HCT116 (cell line): ENCODE results near the gene TWNK. TPM values are rescaled to one million over a fixed set of nuclear protein-coding genes. Genes with fewer than 3 reads are reported as not detected.

ENCODE experiments used
- ATAC-seq: fragments of 200-7000 bp; cut with Tn5 transposase; 2 replicates; pipeline ENCODE4 v1.9.1; 2020; ENCODE audit warnings: mild to moderate bottlenecking, moderate library complexity
- BruUV-seq: library from RNA; stranded (reverse); fragments of 400-500 nt; replicated peaks from 2 replicates; lab custom pipeline; 2021; lab: Mats Ljungman, UMichigan
- CTCF ChIA-PET: fragments of 300-600 bp; sonication (Branson Sonifier 250); formaldehyde crosslinking; loops from one replicate; lab custom pipeline; 2021; ENCODE audit warnings: antibody characterized with exemption; lab: Charles Lee
- POLR2A ChIA-PET: fragments of 300-600, 350-600 bp; sonication (Branson Sonifier 250); formaldehyde crosslinking; loops from one replicate; lab custom pipeline; 2021; ENCODE audit warnings: antibody characterized with exemption; lab: Charles Lee
- RAD21 ChIA-PET, 2 experiments: fragments of 300-600 bp; sonication (Branson Sonifier 250); formaldehyde crosslinking; loops; one replicate each; lab custom pipeline; 2023; ENCODE audit warnings: low total read pairs in 2 of 2; ENCODE audit not compliant: uncharacterized antibody in 2 of 2, unreplicated experiment in 2 of 2, low non-redundant PET in 1 of 2; lab: Charles Lee
- DNase-seq: peaks from one replicate; pipeline ENCODE4 v3.0.0-alpha.2; 2010; ENCODE audit warnings: low read depth, low spot score
- H2AFZ ChIP-seq: fragments of 200-600 bp; shearing (Covaris generic), sonication (generic); 2 replicates; pipeline ENCODE4 v1.6.1; 2017; ENCODE audit warnings: low read depth, mixed run types, mixed read lengths, antibody characterized with exemption, low read length; ENCODE audit not compliant: poor library complexity, severe bottlenecking
- H3K27ac ChIP-seq: 2 replicates; pipeline ENCODE4 v1.5.1; 2012; ENCODE audit warnings: low read depth, low read length
- H3K27me3 ChIP-seq: fragments of 200-600 bp; sonication (generic); 2 replicates; pipeline ENCODE4 v1.6.1; 2016; ENCODE audit warnings: mixed run types, low read length, mixed read lengths; ENCODE audit not compliant: insufficient read depth
- H3K36me3 ChIP-seq, 2 experiments: fragments of 200-500 bp in 1 of 2; fragments of 200-600 bp in 1 of 2; sonication (Bioruptor generic) in 1 of 2; sonication (generic) in 1 of 2; 2 replicates each; pipeline versions ENCODE4 v1.5.1 to v1.6.1; 2014 to 2016; ENCODE audit warnings: low read length in 2 of 2, inconsistent platforms in 1 of 2, mixed read lengths in 1 of 2, mixed run types in 1 of 2; ENCODE audit not compliant: insufficient read depth in 2 of 2, control insufficient read depth in 1 of 2
- H3K4me1 ChIP-seq, 2 experiments: fragments of 200-600 bp in 1 of 2; sonication (generic) in 1 of 2; 2 replicates each; pipeline versions ENCODE4 v1.5.1 to v1.6.1; 2012 to 2017; ENCODE audit warnings: low read length in 2 of 2, inconsistent platforms in 1 of 2, mild to moderate bottlenecking in 1 of 2, mixed read lengths in 1 of 2, mixed run types in 1 of 2, moderate library complexity in 1 of 2; ENCODE audit not compliant: insufficient read depth in 2 of 2, control insufficient read depth in 1 of 2
- H3K4me2 ChIP-seq: fragments of 200-600 bp; sonication (generic); 2 replicates; pipeline ENCODE4 v1.6.1; 2017; ENCODE audit warnings: mixed run types, low read length, mixed read lengths
- H3K4me3 ChIP-seq, 2 experiments: fragments of 200-600 bp in 1 of 2; sonication (generic) in 1 of 2; replicated peaks in 1 of 2; 2 replicates each; pipeline ENCODE4 v1.5.1; 2011 to 2016; ENCODE audit warnings: low read length in 2 of 2, control low read depth in 1 of 2, low read depth in 1 of 2, mild to moderate bottlenecking in 1 of 2, mixed read lengths in 1 of 2, mixed run types in 1 of 2
- H3K79me2 ChIP-seq: fragments of 200-600 bp; sonication (generic); 2 replicates; pipeline ENCODE4 v1.6.1; 2017; ENCODE audit warnings: mild to moderate bottlenecking, mixed run types, low read length, moderate library complexity, mixed read lengths; ENCODE audit not compliant: insufficient read depth
- H3K9ac ChIP-seq: fragments of 200-600 bp; sonication (generic); 2 replicates; pipeline ENCODE4 v1.6.1; 2016; ENCODE audit warnings: low read length, mixed read lengths
- H3K9me2 ChIP-seq: fragments of 200-600 bp; sonication (generic), shearing (Covaris generic); 2 replicates; pipeline ENCODE4 v1.6.1; 2017; ENCODE audit warnings: mixed run types, mild to moderate bottlenecking, moderate library complexity; ENCODE audit not compliant: insufficient read depth
- H3K9me3 ChIP-seq, 2 experiments: fragments of 200-500 bp in 1 of 2; fragments of 200-600 bp in 1 of 2; sonication (Bioruptor generic) in 1 of 2; sonication (generic) in 1 of 2; 2 replicates each; pipeline ENCODE4 v1.6.1; 2014 to 2017; ENCODE audit warnings: low read length in 2 of 2, mixed read lengths in 2 of 2, inconsistent platforms in 1 of 2, low read depth in 1 of 2, mild to moderate bottlenecking in 1 of 2, mixed run types in 1 of 2, moderate library complexity in 1 of 2; ENCODE audit not compliant: control insufficient read depth in 1 of 2, insufficient read depth in 1 of 2
- H4K20me1 ChIP-seq: fragments of 200-600 bp; sonication (generic), shearing (Covaris generic); 2 replicates; pipeline ENCODE4 v1.6.1; 2017; ENCODE audit warnings: mixed run types, mild to moderate bottlenecking, moderate library complexity; ENCODE audit not compliant: insufficient read depth
- CBX3 ChIP-seq: IDR thresholded peaks from 2 replicates; pipeline ENCODE4 v1.6.1; 2012; ENCODE audit warnings: low read depth
- CEBPB ChIP-seq: IDR thresholded peaks from 2 replicates; pipeline ENCODE4 v1.6.1; 2012; ENCODE audit warnings: low read depth
- EGR1 ChIP-seq: IDR thresholded peaks from 2 replicates; pipeline ENCODE4 v1.6.1; 2012; ENCODE audit warnings: low read depth
- ELF1 ChIP-seq: IDR thresholded peaks from 2 replicates; pipeline ENCODE4 v1.6.1; 2012; ENCODE audit warnings: low read depth, borderline replicate concordance
- POLR2AphosphoS5 ChIP-seq: IDR thresholded peaks from 2 replicates; pipeline ENCODE4 v1.6.1; 2011; ENCODE audit warnings: mild to moderate bottlenecking, low read depth, low read length, moderate library complexity
- RAD21 ChIP-seq: IDR thresholded peaks from 2 replicates; pipeline ENCODE4 v1.6.1; 2012; ENCODE audit warnings: low read depth, mild to moderate bottlenecking
- SIN3A ChIP-seq: IDR thresholded peaks from 2 replicates; pipeline ENCODE4 v1.6.1; 2012; ENCODE audit warnings: low read depth
- SRF ChIP-seq: IDR thresholded peaks from 2 replicates; pipeline ENCODE4 v1.6.1; 2012; ENCODE audit warnings: low read depth
- YY1 ChIP-seq: IDR thresholded peaks from 2 replicates; pipeline ENCODE4 v1.6.1; 2011; ENCODE audit warnings: low read length, low read depth, moderate library complexity, mild to moderate bottlenecking; ENCODE audit not compliant: insufficient replicate concordance; ENCODE audit errors: extremely low read depth
- ZBTB33 ChIP-seq: IDR thresholded peaks from 2 replicates; pipeline ENCODE4 v1.6.1; 2011; ENCODE audit warnings: mild to moderate bottlenecking, low read length, moderate library complexity; ENCODE audit not compliant: insufficient replicate concordance; ENCODE audit errors: extremely low read depth
- ZNF274 ChIP-seq: fragments of 200-500 bp; sonication (Bioruptor generic); IDR thresholded peaks from 2 replicates; pipeline ENCODE4 v1.6.1; 2014; ENCODE audit warnings: mild to moderate bottlenecking, low read depth, low read length, inconsistent platforms
- intact Hi-C: fragments of 100-400 bp; cut with micrococcal nuclease; formaldehyde crosslinking; loops from 2 replicates; pipeline ENCODE4 v1.10.0; 2022
- total RNA-seq: library from RNA; stranded (reverse); gene quantifications from one replicate; pipeline ENCODE4 v1.2.1, GENCODE V29; 2021; ENCODE audit not compliant: unreplicated experiment
- TF ChIP-seq, protein P1 (sequence below): IDR thresholded peaks from 2 replicates; pipeline ENCODE4 v1.6.1; 2012; ENCODE audit warnings: low read depth

TWNK gene
- total RNA-seq, 1 experiment from 2014 or later: 42.1 TPM

DNA sequence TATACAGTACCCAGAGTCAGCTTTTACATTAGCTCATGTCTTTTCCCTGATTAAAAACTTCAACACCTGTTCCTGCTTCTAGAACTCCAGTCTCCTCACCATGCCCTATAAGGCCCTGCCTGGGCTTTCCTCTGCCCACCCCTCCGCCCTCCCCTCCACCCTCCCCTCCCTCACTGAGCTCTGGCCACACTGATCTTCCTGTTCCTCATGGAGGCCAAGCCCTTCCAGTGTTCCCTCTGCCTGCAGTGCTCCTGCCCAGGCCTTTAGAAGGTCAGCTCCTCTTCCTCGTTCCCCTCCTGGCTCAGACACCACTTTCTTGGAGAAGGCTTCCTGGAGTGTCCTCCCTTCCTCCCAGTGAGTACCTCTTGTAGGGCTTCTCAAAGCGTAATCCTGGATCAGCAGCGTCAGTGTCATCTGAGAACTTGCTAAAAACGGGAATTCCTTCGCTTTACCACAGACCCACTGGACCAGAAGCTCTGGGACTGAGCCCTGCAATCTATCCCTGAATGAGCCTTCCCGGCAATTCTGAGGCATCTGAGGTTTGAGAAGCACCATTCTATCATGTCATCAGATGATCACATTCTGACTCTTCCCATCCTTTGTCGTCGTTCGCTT lies 39.9 kb downstream of the TWNK start:
- Histone ChIP-seq H3K4me3 (no peak overlapping the region), H4K20me1 (no peaks in the 10 kb centered on the region), H3K9me3 (no peaks in the 10 kb centered on the region), H3K4me2 (no peak overlapping the region), H3K27ac (no peak overlapping the region), H3K9ac (no peak overlapping the region), H3K36me3 (no peaks in the 10 kb centered on the region), H3K79me2 (no peaks in the 10 kb centered on the region; the same call in 1 of the 2 replicates), H2AFZ (no peak overlapping the region), H3K9me2 (no peaks in the 10 kb centered on the region), H3K4me1 (peaks cover 22 to 40% of the 10 kb centered on the region in 2 experiments), H3K27me3 (no peaks in the 10 kb centered on the region)
- DNase-seq (no peak), ATAC-seq (no peak)
- POLR2A ChIA-PET: interaction anchor here (0.6 to 0.8 kb wide), 2 partner anchors 9 to 908 kb away, joined by 3 read pairs; no protein-coding TSS in a partner anchor
- RAD21 ChIA-PET: no interaction called here
- no peak for TF ChIP-seq POLR2AphosphoS5
- TF ChIP-seq EGR1: no peak
- TF ChIP-seq YY1: no peak
- CTCF ChIA-PET: interaction anchor here (0.7 to 1.8 kb wide), 7 partner anchors 9 to 68 kb away, joined by 3 to 11 read pairs (median 5); no protein-coding TSS in a partner anchor
- intact Hi-C loops: no loop called here
- no TSS peak for BruUV-seq

- no peaks in the 10 kb centered on the region for H3K9me3 ChIP-seq
- no peak overlapping the region for H3K27ac ChIP-seq
- RAD21 ChIA-PET: no interaction called here
- no peak for DNase-seq
- peak overlapping the region; percentile 96 for H3K4me2 ChIP-seq
- H3K4me1 ChIP-seq: peaks cover 31 to 55% of the 10 kb centered on the region in 2 experiments
- H3K27me3 ChIP-seq: no peaks in the 10 kb centered on the region
- H3K79me2 ChIP-seq: peaks cover 12% of the 10 kb centered on the region
- intact Hi-C loops: no loop called here
- H3K4me3 ChIP-seq: no peak overlapping the region
- no peak for ATAC-seq
- TF ChIP-seq YY1: no peak
- no peak for TF ChIP-seq CBX3
- no peak for TF ChIP-seq ELF1
- no peak for TF ChIP-seq SIN3A
- TF ChIP-seq SRF: no peak
- no peak for TF ChIP-seq ZNF274
- no peak for TF ChIP-seq RAD21
- TF ChIP-seq ZBTB33: no peak
- TF ChIP-seq, protein P1, sequence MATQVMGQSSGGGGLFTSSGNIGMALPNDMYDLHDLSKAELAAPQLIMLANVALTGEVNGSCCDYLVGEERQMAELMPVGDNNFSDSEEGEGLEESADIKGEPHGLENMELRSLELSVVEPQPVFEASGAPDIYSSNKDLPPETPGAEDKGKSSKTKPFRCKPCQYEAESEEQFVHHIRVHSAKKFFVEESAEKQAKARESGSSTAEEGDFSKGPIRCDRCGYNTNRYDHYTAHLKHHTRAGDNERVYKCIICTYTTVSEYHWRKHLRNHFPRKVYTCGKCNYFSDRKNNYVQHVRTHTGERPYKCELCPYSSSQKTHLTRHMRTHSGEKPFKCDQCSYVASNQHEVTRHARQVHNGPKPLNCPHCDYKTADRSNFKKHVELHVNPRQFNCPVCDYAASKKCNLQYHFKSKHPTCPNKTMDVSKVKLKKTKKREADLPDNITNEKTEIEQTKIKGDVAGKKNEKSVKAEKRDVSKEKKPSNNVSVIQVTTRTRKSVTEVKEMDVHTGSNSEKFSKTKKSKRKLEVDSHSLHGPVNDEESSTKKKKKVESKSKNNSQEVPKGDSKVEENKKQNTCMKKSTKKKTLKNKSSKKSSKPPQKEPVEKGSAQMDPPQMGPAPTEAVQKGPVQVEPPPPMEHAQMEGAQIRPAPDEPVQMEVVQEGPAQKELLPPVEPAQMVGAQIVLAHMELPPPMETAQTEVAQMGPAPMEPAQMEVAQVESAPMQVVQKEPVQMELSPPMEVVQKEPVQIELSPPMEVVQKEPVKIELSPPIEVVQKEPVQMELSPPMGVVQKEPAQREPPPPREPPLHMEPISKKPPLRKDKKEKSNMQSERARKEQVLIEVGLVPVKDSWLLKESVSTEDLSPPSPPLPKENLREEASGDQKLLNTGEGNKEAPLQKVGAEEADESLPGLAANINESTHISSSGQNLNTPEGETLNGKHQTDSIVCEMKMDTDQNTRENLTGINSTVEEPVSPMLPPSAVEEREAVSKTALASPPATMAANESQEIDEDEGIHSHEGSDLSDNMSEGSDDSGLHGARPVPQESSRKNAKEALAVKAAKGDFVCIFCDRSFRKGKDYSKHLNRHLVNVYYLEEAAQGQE: no peak
- TF ChIP-seq CEBPB: no peak
- TF ChIP-seq, all 23 proteins: peak for 0
- Histone ChIP-seq H3K9me2 (no peaks in the 10 kb centered on the region), H3K36me3 (no peaks in the 10 kb centered on the region), H3K9ac (0 out of 2 replicates have a peak overlapping the region, but pooled peaks have one; percentile 3), H2AFZ (no peak overlapping the region), H4K20me1 (no peaks in the 10 kb centered on the region)
- BruUV-seq: no TSS peak
- ChIA-PET CTCF (interaction anchor here (1.1 to 5.8 kb wide), 8 partner anchors 10 to 67 kb away, joined by 3 to 71 read pairs (median 9); no protein-coding TSS in a partner anchor), POLR2A (no interaction called here)
These were observed 41.3 kb downstream of the TWNK start for GRCh38 chr10:101028446-101029337.
